GM18505 (cell line): Measurements from ENCODE around the gene CATSPER3.

Experiments
- ATAC-seq: cut with Tn5 transposase; IDR thresholded peaks from one replicate; pipeline ENCODE4 v1.9.1; 2021; ENCODE audit not compliant: unreplicated experiment
- POLR2A ChIP-seq: IDR thresholded peaks from 4 replicates; pipeline ENCODE4 v1.6.1; 2011; ENCODE audit warnings: borderline replicate concordance; ENCODE audit not compliant: insufficient read depth, insufficient read length; ENCODE audit errors: extremely low read depth

CATSPER3 gene

DNA sequence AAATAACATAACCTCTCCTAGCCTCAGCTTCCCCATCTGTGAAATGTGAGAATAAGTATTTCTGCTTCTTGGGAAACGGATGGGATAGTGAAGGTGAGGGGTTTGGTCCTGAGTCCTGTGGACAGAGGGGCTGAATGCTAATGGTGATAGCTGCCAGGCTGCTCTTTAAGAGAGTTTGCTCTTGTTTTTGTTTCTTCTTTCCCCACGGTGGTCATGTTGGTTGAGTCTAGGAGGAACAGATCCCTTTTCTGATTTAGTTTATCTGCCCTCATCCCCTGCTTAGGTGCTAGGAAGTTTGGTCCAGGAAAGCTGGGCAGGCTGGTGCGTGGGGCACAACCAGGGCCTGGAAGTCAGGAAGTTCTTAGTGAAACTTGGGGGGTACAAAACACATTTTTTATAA lies 74.0 kb downstream of the CATSPER3 start:
- TF ChIP-seq POLR2A = no peak
- no peak for ATAC-seq

GRCh38 chr5:135042595-135042994 lies 74.9 kb downstream of the CATSPER3 start:
- TF ChIP-seq POLR2A = no peak
- no peak for ATAC-seq

GRCh38 chr5:135045488-135045887 lies 77.8 kb downstream of the CATSPER3 start:
- ATAC-seq = no peak
- no peak for TF ChIP-seq POLR2A

GRCh38 chr5:135046661-135047346 lies 79.1 kb downstream of the CATSPER3 start:
- ATAC-seq = no peak
- no peak for TF ChIP-seq POLR2A

GRCh38 chr5:135047347-135047695 lies 79.6 kb downstream of the CATSPER3 start:
- no peak for TF ChIP-seq POLR2A
- ATAC-seq = no peak

- ATAC-seq = no peak
- no peak for TF ChIP-seq POLR2A
Observed at GRCh38 chr5:135048286-135048685, 80.6 kb downstream of the CATSPER3 start.

GRCh38 chr5:135048930-135049329 lies 81.2 kb downstream of the CATSPER3 start:
- no peak for TF ChIP-seq POLR2A
- no peak for ATAC-seq

- TF ChIP-seq POLR2A = no peak
- ATAC-seq = no peak
Observed at GRCh38 chr5:135050244-135050767, 82.6 kb downstream of the CATSPER3 start.

DNA sequence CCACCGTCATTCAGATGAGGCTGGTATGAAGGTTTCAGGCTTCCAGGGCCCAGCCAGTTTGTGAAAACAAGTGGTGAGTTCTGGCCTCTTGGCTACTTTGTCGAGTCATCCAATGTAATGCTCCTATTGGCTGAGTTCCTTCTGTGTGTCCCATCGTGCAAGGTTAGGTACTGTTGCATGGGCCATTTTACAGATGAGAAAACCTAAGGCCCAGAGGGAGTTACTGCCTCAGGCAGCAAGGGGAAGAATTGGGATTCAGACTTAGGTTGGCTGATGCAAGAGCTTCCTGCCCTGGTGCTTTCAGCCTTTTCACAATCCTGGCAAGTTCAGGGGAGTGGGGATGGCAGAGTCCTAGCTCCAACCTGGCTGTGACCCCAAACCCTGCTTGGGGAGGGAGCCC lies 83.7 kb downstream of the CATSPER3 start:
- TF ChIP-seq POLR2A = no peak
- no peak for ATAC-seq

GRCh38 chr5:135051872-135052271 lies 84.2 kb downstream of the CATSPER3 start:
- TF ChIP-seq POLR2A = no peak
- no peak for ATAC-seq

- no peak for ATAC-seq
- TF ChIP-seq POLR2A = no peak
Observed at GRCh38 chr5:135052511-135053145, 84.9 kb downstream of the CATSPER3 start.

- TF ChIP-seq POLR2A = no peak
- peak; percentile 89 for ATAC-seq
Observed at GRCh38 chr5:135053278-135053677, 85.6 kb downstream of the CATSPER3 start.

GRCh38 chr5:135053989-135054388 lies 86.3 kb downstream of the CATSPER3 start:
- ATAC-seq = no peak
- no peak for TF ChIP-seq POLR2A

DNA sequence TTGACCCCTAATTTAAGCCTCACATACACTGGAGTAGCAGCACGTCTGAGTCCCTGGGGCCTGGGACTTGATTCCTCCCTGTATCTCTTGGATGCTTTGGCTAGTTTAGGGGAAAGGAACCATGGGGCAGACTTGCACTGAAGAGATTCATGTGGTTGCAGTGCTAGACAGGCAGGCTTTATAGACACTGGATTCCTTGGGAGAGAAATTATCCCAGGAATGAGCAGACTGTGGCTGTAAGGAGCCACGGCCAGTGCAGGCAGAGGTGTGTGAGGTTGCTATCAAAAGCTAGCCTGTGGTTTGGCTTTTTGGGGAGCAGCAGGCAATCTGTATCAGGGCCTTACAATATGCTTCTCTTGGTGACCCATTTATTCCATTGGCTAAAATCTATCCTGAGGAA lies 86.8 kb downstream of the CATSPER3 start:
- no peak for TF ChIP-seq POLR2A
- ATAC-seq = no peak
